Astrocyte (in vitro differentiated cells and primary cell): ENCODE results near the gene UBR3. TPM values are rescaled to one million over a fixed set of nuclear protein-coding genes. Genes with fewer than 3 reads are reported as not detected.

Source experiments
- DNase-seq: peaks from one replicate; pipeline ENCODE4 v3.0.0-alpha.2; 2010; ENCODE audit warnings: low read depth
- FAIRE-seq: peaks from 2 replicates; lab custom pipeline; 2011; peaks lifted over from hg19 to GRCh38; lab: Jason Lieb, UNC
- H2AFZ ChIP-seq: 2 replicates; pipeline ENCODE4 v1.6.0; 2012; ENCODE audit warnings: low read depth, low read length, inconsistent platforms
- H3K27ac ChIP-seq: 2 replicates; pipeline ENCODE4 v1.5.1; 2011; ENCODE audit warnings: low read depth, low read length, inconsistent platforms
- H3K27me3 ChIP-seq: 2 replicates; pipeline ENCODE4 v1.6.0; 2011; ENCODE audit warnings: low read length, inconsistent platforms; ENCODE audit not compliant: insufficient read depth
- H3K36me3 ChIP-seq: 2 replicates; pipeline ENCODE4 v1.5.1; 2011; ENCODE audit warnings: low read length, inconsistent platforms; ENCODE audit not compliant: insufficient read depth
- H3K4me1 ChIP-seq: 2 replicates; pipeline ENCODE4 v1.5.1; 2011; ENCODE audit warnings: low read length, inconsistent platforms; ENCODE audit not compliant: insufficient read depth
- H3K4me2 ChIP-seq: 2 replicates; pipeline ENCODE4 v1.6.0; 2012; ENCODE audit warnings: low read length, inconsistent platforms
- H3K4me3 ChIP-seq: 2 replicates; pipeline ENCODE4 v1.5.1; 2011; ENCODE audit warnings: low read depth, mild to moderate bottlenecking, low read length, inconsistent platforms; ENCODE audit not compliant: insufficient read depth
- H3K79me2 ChIP-seq: 2 replicates; pipeline ENCODE4 v1.6.0; 2012; ENCODE audit warnings: mild to moderate bottlenecking, low read length, inconsistent platforms; ENCODE audit not compliant: insufficient read depth
- H3K9ac ChIP-seq: 2 replicates; pipeline ENCODE4 v1.6.0; 2012; ENCODE audit warnings: mild to moderate bottlenecking, low read length, inconsistent platforms
- H3K9me3 ChIP-seq: 2 replicates; pipeline ENCODE4 v1.5.1; 2012; ENCODE audit warnings: low read depth, mild to moderate bottlenecking, low read length, inconsistent platforms; ENCODE audit not compliant: insufficient read depth
- H4K20me1 ChIP-seq: 2 replicates; pipeline ENCODE4 v1.6.0; 2012; ENCODE audit warnings: low read length, inconsistent platforms; ENCODE audit not compliant: insufficient read depth
- H3K27ac Mint-ChIP-seq: one replicate; pipeline ENCODE4 v1.8.0; 2021; ENCODE audit warnings: mild to moderate bottlenecking, mixed read lengths; ENCODE audit not compliant: unreplicated experiment
- H3K27me3 Mint-ChIP-seq: one replicate; pipeline ENCODE4 v1.8.0; 2021; ENCODE audit warnings: low read depth, mixed read lengths; ENCODE audit not compliant: unreplicated experiment
- H3K36me3 Mint-ChIP-seq: one replicate; pipeline ENCODE4 v1.8.0; 2021; ENCODE audit warnings: low read depth, mixed read lengths; ENCODE audit not compliant: unreplicated experiment
- H3K4me1 Mint-ChIP-seq: one replicate; pipeline ENCODE4 v1.8.0; 2021; ENCODE audit warnings: low read depth, mixed read lengths; ENCODE audit not compliant: unreplicated experiment
- H3K4me3 Mint-ChIP-seq: one replicate; pipeline ENCODE4 v1.8.0; 2021; ENCODE audit warnings: mild to moderate bottlenecking, moderate library complexity, mixed read lengths; ENCODE audit not compliant: unreplicated experiment
- H3K9me3 Mint-ChIP-seq: one replicate; pipeline ENCODE4 v1.8.0; 2021; ENCODE audit warnings: mild to moderate bottlenecking, mixed read lengths; ENCODE audit not compliant: unreplicated experiment
- CTCF ChIP-seq: IDR thresholded peaks from 2 replicates; pipeline ENCODE4 v1.5.1; 2011; ENCODE audit warnings: low read depth, mild to moderate bottlenecking, inconsistent platforms, low read length, moderate library complexity; ENCODE audit not compliant: insufficient read depth
- EZH2 ChIP-seq: IDR thresholded peaks from 2 replicates; pipeline ENCODE4 v1.6.1; 2012; ENCODE audit warnings: mild to moderate bottlenecking, low read length, inconsistent platforms; ENCODE audit not compliant: insufficient read depth
- total RNA-seq: library from RNA; stranded (reverse); gene quantifications from 2 replicates; pipeline ENCODE4 v1.2.1, GENCODE V29; 2021

UBR3 gene
- total RNA-seq, 1 donor from 2014 or later = 18.7 TPM

GRCh38 chr2:170076189-170076588 is 248.9 kb downstream of the UBR3 start:
- no peak for FAIRE-seq
- H3K27ac Mint-ChIP-seq = no peak overlapping the region

DNA sequence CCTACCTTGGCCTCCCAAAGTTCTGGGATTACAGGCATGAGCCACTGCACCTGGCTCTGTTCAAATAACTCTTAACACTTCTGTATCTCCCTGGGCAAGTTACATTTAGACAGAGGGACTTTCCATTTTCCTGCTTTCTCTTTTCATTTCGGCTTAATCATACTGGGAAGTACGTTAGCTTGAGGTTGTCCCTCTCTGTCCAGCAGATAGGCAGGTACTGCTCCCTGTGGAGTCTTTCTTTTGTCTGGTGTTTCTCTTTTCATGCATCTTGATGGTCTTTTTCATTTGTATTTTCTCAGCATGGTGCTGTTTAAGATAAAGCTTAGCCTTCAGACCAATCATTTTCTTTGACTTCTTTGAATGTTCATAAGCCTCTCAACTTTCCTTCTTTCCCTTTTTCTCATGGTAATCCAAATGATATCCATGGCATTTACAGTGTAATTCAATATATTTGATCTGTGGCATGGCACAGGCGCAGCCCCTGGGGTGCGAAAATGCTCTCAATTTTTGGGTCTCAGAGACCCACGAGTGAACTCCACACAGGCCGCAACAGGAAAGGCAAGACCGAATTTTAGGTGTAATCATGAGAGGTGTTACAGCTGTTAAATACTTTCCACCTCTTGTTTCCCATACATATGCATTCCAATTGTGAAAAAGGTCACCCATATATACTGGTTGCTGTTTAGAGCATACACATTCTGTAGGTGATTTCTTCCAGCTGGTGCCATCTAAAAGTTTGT is 250.7 kb downstream of the UBR3 start:
- Histone ChIP-seq H3K9me3 (no peaks in the 10 kb centered on the region), H3K4me3 (no peak overlapping the region), H3K27ac (no peak overlapping the region), H3K79me2 (no peaks in the 10 kb centered on the region), H2AFZ (no peak overlapping the region), H3K4me2 (no peak overlapping the region), H3K36me3 (peaks cover 4% of the 10 kb centered on the region), H3K27me3 (no peaks in the 10 kb centered on the region), H3K4me1 (no peaks in the 10 kb centered on the region), H3K9ac (no peak overlapping the region), H4K20me1 (no peaks in the 10 kb centered on the region)
- Mint-ChIP-seq H3K36me3 (peaks cover 1% of the 10 kb centered on the region), H3K4me1 (peaks cover 2% of the 10 kb centered on the region), H3K9me3 (no peaks in the 10 kb centered on the region), H3K27ac (no peak overlapping the region), H3K4me3 (no peak overlapping the region), H3K27me3 (no peaks in the 10 kb centered on the region)
- TF ChIP-seq CTCF (no peak), EZH2 (no peak)
- FAIRE-seq = no peak
- no peak for DNase-seq

More at GRCh38 chr2:170076189-170076588, 248.9 kb downstream of the UBR3 start:
- Mint-ChIP-seq H3K4me1 (peaks cover 2% of the 10 kb centered on the region), H3K27me3 (no peaks in the 10 kb centered on the region), H3K9me3 (no peaks in the 10 kb centered on the region), H3K36me3 (peaks cover 4% of the 10 kb centered on the region), H3K4me3 (no peak overlapping the region)
- TF ChIP-seq EZH2 (no peak), CTCF (no peak)
- no peak overlapping the region for H3K4me2 ChIP-seq
- H3K9me3 ChIP-seq = no peaks in the 10 kb centered on the region
- no peaks in the 10 kb centered on the region for H3K79me2 ChIP-seq
- H2AFZ ChIP-seq = no peak overlapping the region
- no peak overlapping the region for H3K9ac ChIP-seq
- H3K27ac ChIP-seq = no peak overlapping the region
- H3K4me3 ChIP-seq = no peak overlapping the region
- no peaks in the 10 kb centered on the region for H4K20me1 ChIP-seq
- H3K36me3 ChIP-seq = peaks cover 6% of the 10 kb centered on the region
- no peaks in the 10 kb centered on the region for H3K4me1 ChIP-seq
- H3K27me3 ChIP-seq = no peaks in the 10 kb centered on the region
- no peak for DNase-seq

DNA sequence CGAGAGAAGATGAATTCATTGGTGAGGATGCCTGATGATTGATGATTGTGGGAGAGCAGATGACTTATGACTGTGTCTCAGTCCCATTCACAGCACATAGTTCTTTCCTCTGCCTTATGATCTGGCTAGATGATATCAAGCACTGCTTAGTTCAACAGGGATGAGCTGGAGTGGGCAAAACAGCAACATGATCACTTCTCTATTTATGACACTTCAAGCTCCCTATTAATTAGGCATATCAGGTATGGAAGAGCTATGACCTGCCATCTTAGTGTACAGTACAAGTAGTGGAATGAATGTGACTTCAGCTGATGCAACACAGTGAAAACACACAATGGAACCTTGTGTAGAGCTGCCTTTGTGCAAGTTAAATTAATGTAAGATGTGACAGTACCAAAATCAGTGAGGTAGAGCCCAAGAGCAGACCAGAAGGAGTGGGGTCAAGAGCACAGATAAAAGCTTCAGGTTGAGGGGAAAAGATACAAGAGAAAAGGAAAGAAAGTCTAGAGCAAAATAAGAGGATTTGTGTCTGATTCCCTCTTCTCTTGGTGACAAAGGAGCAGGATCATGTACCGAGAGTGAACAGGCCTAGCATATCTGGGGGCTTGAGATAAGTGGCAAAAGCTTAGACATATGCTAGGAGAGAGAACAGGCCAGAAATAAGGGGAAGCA is 257.7 kb downstream of the UBR3 start:
- no peaks in the 10 kb centered on the region for H3K27me3 ChIP-seq
- no peak overlapping the region for H3K4me2 ChIP-seq
- DNase-seq (no peak), FAIRE-seq (no peak)
- no peaks in the 10 kb centered on the region for H3K36me3 ChIP-seq
- H3K9ac ChIP-seq = no peak overlapping the region
- no peaks in the 10 kb centered on the region for H4K20me1 ChIP-seq
- H3K27ac Mint-ChIP-seq = no peak overlapping the region
- TF ChIP-seq CTCF = no peak
- H3K4me1 Mint-ChIP-seq = peaks cover 5% of the 10 kb centered on the region
- no peaks in the 10 kb centered on the region for H3K27me3 Mint-ChIP-seq
- H3K9me3 Mint-ChIP-seq = no peaks in the 10 kb centered on the region
- no peaks in the 10 kb centered on the region for H3K79me2 ChIP-seq
- no peak overlapping the region for H2AFZ ChIP-seq
- H3K4me3 Mint-ChIP-seq = no peak overlapping the region
- H3K4me1 ChIP-seq = no peaks in the 10 kb centered on the region
- no peak overlapping the region for H3K27ac ChIP-seq
- H3K36me3 Mint-ChIP-seq = no peaks in the 10 kb centered on the region
- no peak overlapping the region for H3K4me3 ChIP-seq
- H3K9me3 ChIP-seq = no peaks in the 10 kb centered on the region
